ENCODE measurements around the gene ALG5. TPM values are rescaled to one million over a fixed set of nuclear protein-coding genes. Genes with fewer than 3 reads are reported as not detected.

Gene ALG5, protein sequence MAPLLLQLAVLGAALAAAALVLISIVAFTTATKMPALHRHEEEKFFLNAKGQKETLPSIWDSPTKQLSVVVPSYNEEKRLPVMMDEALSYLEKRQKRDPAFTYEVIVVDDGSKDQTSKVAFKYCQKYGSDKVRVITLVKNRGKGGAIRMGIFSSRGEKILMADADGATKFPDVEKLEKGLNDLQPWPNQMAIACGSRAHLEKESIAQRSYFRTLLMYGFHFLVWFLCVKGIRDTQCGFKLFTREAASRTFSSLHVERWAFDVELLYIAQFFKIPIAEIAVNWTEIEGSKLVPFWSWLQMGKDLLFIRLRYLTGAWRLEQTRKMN
- 10 to 100 TPM in 5 of 6 donors, 1 to 10 TPM in 1; 7.2 to 45.9 (median 30.0) TPM for total RNA-seq

DNA sequence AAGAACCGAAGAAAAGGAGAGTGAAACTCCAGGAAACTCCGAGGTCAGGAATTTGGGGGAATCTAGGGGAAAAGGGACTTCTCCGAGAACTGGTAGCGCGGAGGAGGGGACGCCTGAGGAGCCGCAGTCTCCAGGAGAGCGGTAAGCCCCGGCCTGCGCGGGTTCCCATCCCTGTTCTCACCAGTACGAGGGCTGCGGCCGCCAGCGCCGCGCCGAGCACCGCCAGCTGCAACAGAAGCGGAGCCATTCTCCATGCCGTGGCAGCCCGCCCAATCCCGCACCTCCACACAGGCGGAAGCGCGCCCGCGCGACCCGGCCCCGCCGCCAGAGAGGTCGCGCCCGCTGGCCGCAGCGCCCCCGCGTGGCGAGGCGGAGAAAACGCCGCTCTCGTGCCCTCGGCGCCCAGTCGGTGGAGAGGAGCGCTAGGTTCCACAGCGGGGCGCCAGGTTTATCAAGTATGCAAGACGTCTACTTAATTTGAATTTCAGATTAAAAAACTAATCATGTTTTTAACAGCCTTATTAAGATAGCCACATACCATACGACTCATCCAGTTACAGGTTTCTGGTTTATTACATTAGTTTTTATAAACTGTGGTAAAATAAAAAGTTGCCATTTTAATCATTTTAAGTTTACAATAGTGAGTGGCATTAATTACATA is at the start of gene ALG5:
Gene ALG5 (minus strand): TSS at position 287 of the 661 bp plus-strand sequence. CDS start 40 bp downstream, at position 247.
- H3K9me3 ChIP-seq: no peaks in the 10 kb centered on the region
- peaks cover 4 to 30% (median 10%) of the 10 kb centered on the region in 4 donors for H3K36me3 ChIP-seq
- ATAC-seq (ENCODE audit: low FRiP score in 2 of 2) (peak; percentile 96), DNase-seq (peak; percentile 92 to 99)
- peak within 1 kb of the TSS; percentile 68 to 98 (median 86) for H3K4me3 ChIP-seq
- H3K27ac ChIP-seq: peak within 1 kb of the TSS; percentile 98 to 99 (median 98)
- TF ChIP-seq POLR2AphosphoS5 (IDR thresholded peaks at IDR 0.05) (peak; percentile 55 to 87), POLR2A (IDR thresholded peaks at IDR 0.05) (peak in 3 of 4 donors; percentile 63 to 81 (median 76)), EP300 (IDR thresholded peaks at IDR 0.05) (no peak), CTCF (IDR thresholded peaks at IDR 0.05) (peak; percentile 93 to 99 (median 97))
- no peaks in the 10 kb centered on the region for H3K27me3 ChIP-seq
- peaks cover 11 to 32% (median 21%) of the 10 kb centered on the region in 4 donors for H3K4me1 ChIP-seq
- WGBS, 2 donors: 0% methylated on average over 22 to 52 of the region's 52 CpGs

GRCh38 chr13:37047846-37048245 is 48.7 kb upstream of the ALG5 start:
- Histone ChIP-seq H3K4me1 (peaks cover 0 to 5% (median 0%) of the 10 kb centered on the region in 4 donors), H3K36me3 (peaks cover 17 to 63% (median 27%) of the 10 kb centered on the region in 4 donors), H3K27ac (no peak overlapping the region), H3K4me3 (no peak overlapping the region), H3K9me3 (no peaks in the 10 kb centered on the region), H3K27me3 (no peaks in the 10 kb centered on the region)
- ATAC-seq (ENCODE audit: low FRiP score in 2 of 2) (no peak), DNase-seq (no peak)
- WGBS, 2 donors: 87 to 91% methylated on average over 3 of the region's 3 CpGs
- TF ChIP-seq CTCF (IDR thresholded peaks at IDR 0.05) (no peak), EP300 (IDR thresholded peaks at IDR 0.05) (no peak), POLR2A (IDR thresholded peaks at IDR 0.05) (no peak), POLR2AphosphoS5 (IDR thresholded peaks at IDR 0.05) (no peak)

DNA sequence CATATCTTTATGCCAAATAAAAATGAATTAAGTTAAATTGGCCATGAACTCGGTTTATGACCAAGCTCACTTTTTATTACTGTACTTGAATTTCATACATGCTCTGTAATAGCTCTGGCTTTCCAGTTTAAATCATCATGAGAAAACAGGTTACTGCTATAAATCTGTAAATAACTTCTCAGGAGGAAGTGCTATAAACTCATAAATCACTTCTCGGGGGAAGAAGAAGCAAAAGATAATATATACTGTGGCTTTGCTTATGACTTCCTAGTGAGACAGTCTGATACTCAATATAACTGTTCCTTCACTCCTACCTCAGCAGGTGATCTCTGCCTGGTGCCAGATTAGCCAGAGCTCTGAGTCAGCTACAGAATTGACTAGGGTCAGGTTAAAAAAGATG is 47.9 kb upstream of the ALG5 start:
- TF ChIP-seq POLR2A (IDR thresholded peaks at IDR 0.05) (no peak), CTCF (IDR thresholded peaks at IDR 0.05) (no peak), POLR2AphosphoS5 (IDR thresholded peaks at IDR 0.05) (no peak), EP300 (IDR thresholded peaks at IDR 0.05) (no peak)
- ATAC-seq (ENCODE audit: low FRiP score in 2 of 2): no peak
- H3K9me3 ChIP-seq: no peaks in the 10 kb centered on the region
- H3K4me1 ChIP-seq: peaks cover 0 to 5% (median 0%) of the 10 kb centered on the region in 4 donors
- H3K4me3 ChIP-seq: no peak overlapping the region
- no peaks in the 10 kb centered on the region for H3K27me3 ChIP-seq
- DNase-seq: no peak
- H3K36me3 ChIP-seq: peaks cover 22 to 71% (median 34%) of the 10 kb centered on the region in 4 donors
- WGBS, 2 donors: 78 to 86% methylated on average over 2 of the region's 2 CpGs
- no peak overlapping the region for H3K27ac ChIP-seq

DNA sequence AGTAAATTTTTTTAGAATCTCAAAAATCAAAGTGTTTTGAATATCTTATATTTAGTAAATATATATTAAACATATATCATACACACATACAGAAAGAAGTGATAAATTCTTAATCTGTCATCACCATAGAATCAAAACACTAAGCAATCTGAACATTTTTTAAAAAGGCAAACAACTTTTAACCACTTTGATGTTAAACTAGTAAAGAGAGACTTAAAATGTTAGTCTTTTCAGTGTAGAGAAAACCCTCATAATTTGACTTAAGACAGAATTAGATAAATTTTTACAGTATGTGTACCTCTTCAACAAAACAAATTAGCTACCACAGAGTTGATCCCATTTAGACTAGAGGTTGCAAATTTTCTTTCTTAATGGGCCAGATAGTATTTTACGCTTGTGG is 46.9 kb upstream of the ALG5 start:
- H3K4me1 ChIP-seq: peaks cover 0 to 5% (median 0%) of the 10 kb centered on the region in 4 donors
- H3K9me3 ChIP-seq: no peaks in the 10 kb centered on the region
- H3K27ac ChIP-seq: no peak overlapping the region
- WGBS, 2 donors: 92 to 97% methylated on average over 1 of the region's 1 CpG
- DNase-seq (no peak), ATAC-seq (ENCODE audit: low FRiP score in 2 of 2) (no peak)
- H3K36me3 ChIP-seq: peaks cover 29 to 78% (median 43%) of the 10 kb centered on the region in 4 donors
- no peak overlapping the region for H3K4me3 ChIP-seq
- no peaks in the 10 kb centered on the region for H3K27me3 ChIP-seq
- TF ChIP-seq CTCF (IDR thresholded peaks at IDR 0.05): no peak
- no peak for TF ChIP-seq POLR2AphosphoS5 (IDR thresholded peaks at IDR 0.05)
- no peak for TF ChIP-seq EP300 (IDR thresholded peaks at IDR 0.05)
- TF ChIP-seq POLR2A (IDR thresholded peaks at IDR 0.05): no peak
